ENCODE data around the gene OLFML1.

- TF ChIP-seq, protein P1, sequence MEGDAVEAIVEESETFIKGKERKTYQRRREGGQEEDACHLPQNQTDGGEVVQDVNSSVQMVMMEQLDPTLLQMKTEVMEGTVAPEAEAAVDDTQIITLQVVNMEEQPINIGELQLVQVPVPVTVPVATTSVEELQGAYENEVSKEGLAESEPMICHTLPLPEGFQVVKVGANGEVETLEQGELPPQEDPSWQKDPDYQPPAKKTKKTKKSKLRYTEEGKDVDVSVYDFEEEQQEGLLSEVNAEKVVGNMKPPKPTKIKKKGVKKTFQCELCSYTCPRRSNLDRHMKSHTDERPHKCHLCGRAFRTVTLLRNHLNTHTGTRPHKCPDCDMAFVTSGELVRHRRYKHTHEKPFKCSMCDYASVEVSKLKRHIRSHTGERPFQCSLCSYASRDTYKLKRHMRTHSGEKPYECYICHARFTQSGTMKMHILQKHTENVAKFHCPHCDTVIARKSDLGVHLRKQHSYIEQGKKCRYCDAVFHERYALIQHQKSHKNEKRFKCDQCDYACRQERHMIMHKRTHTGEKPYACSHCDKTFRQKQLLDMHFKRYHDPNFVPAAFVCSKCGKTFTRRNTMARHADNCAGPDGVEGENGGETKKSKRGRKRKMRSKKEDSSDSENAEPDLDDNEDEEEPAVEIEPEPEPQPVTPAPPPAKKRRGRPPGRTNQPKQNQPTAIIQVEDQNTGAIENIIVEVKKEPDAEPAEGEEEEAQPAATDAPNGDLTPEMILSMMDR (IDR thresholded peaks at IDR 0.05; ENCODE audit: insufficient read depth, low read length), result no peak
- no peak for TF ChIP-seq POLR2AphosphoS5 (IDR thresholded peaks at IDR 0.05; ENCODE audit: low read depth)
Observed at GRCh38 chr11:7514099-7514591, 28.8 kb downstream of the OLFML1 start.

All from HL-60 (cell line).